Psoas muscle (tissue), 8 donors: ENCODE measurements around the gene STARD3. TPM values are rescaled to one million over a fixed set of nuclear protein-coding genes. Genes with fewer than 3 reads are reported as not detected.

ENCODE experiments used
- ATAC-seq, 4 donors: fragments of 200-7000 bp; cut with Tn5 transposase; one replicate each; pipeline ENCODE4 v1.9.1; 2020; ENCODE audit warnings: moderate library complexity in 3 of 4, mild to moderate bottlenecking in 2 of 4
- DNase-seq, 2 donors: peaks; one replicate each; pipeline ENCODE4 v3.0.0-alpha.2; 2020
- H3K27ac ChIP-seq: fragments of 200-600 bp; one replicate; pipeline ENCODE4 v1.8.0; 2022
- H3K27me3 ChIP-seq, 3 donors: fragments of 200-600 bp in 1 of 3; one replicate each; pipeline versions ENCODE4 v1.6.1 to v1.8.0; 2013 to 2022; ENCODE audit warnings: low read length in 2 of 3, mild to moderate bottlenecking in 2 of 3, moderate library complexity in 1 of 3; ENCODE audit not compliant: insufficient read depth in 3 of 3
- H3K36me3 ChIP-seq, 2 donors: fragments of 200-600 bp in 1 of 2; one replicate each; pipeline versions ENCODE4 v1.6.1 to v1.8.0; 2013 to 2022; ENCODE audit warnings: low read depth in 1 of 2, mild to moderate bottlenecking in 1 of 2, moderate library complexity in 1 of 2; ENCODE audit not compliant: insufficient read depth in 1 of 2
- H3K4me1 ChIP-seq: fragments of 200-600 bp; one replicate; pipeline ENCODE4 v1.8.0; 2022
- H3K4me3 ChIP-seq: fragments of 200-600 bp; one replicate; pipeline ENCODE4 v1.8.0; 2022; ENCODE audit warnings: mild to moderate bottlenecking
- H3K9me3 ChIP-seq: fragments of 200-600 bp; one replicate; pipeline ENCODE4 v1.8.0; 2022
- WGBS, 3 donors: extraction: QIAGEN DNeasy Blood & Tissue Kit; methylation state at CpG; one replicate each; pipeline versions ENCODE4 v1.1.6 to v1.1.7; 2013; 5-methylcytosine and 5-hydroxymethylcytosine counted together
- intact Hi-C, 2 donors: fragments of 100-400 bp; cut with DNase I; formaldehyde crosslinking; loops; one replicate each; pipeline versions ENCODE4 v1.11.0 to v1.14.2; 2022
- polyA plus RNA-seq, 3 donors: library from polyadenylated mRNA; stranded (reverse); fragments of 200-250 nt; gene quantifications; one replicate each; pipeline ENCODE4 v1.2.3, GENCODE V29; 2013
- total RNA-seq, 4 donors: library from RNA; stranded (reverse); fragmentation: NEBNext Ultra II Directional in 2 of 4; extraction: Animal tissue kit (Norgen Biotek cat#: 25700) in 2 of 4; gene quantifications; one replicate each; pipeline versions ENCODE4 v1.2.1 to v1.2.4, GENCODE V29; 2021 to 2023
- TF ChIP-seq, protein P1 (sequence below): fragments of 200-600 bp; IDR thresholded peaks from one replicate; pipeline ENCODE4 v1.8.0; 2022; ENCODE audit warnings: antibody characterized with exemption
- donor health status: healthy with polysubstance abuse.
- donor health status: DM: no; HTN: no; CAD: no; lungs with moderate emphysema.
- donor health status: Bipolar disorder and iron deficiency.
- donor health status: healthy.
- donor health status: DM: yes; HTN: yes; CAD: no.
- donor health status: DM: no; HTN: no; CAD: no.
- donor health status: DM: no; HTN: no; CAD: no.
- donor health status: DM: yes; HTN: yes; CAD: no.

The STARD3 gene
- total and polyA plus RNA-seq, 7 donors = 22.5 to 62.8 (median 32.6) TPM

DNA sequence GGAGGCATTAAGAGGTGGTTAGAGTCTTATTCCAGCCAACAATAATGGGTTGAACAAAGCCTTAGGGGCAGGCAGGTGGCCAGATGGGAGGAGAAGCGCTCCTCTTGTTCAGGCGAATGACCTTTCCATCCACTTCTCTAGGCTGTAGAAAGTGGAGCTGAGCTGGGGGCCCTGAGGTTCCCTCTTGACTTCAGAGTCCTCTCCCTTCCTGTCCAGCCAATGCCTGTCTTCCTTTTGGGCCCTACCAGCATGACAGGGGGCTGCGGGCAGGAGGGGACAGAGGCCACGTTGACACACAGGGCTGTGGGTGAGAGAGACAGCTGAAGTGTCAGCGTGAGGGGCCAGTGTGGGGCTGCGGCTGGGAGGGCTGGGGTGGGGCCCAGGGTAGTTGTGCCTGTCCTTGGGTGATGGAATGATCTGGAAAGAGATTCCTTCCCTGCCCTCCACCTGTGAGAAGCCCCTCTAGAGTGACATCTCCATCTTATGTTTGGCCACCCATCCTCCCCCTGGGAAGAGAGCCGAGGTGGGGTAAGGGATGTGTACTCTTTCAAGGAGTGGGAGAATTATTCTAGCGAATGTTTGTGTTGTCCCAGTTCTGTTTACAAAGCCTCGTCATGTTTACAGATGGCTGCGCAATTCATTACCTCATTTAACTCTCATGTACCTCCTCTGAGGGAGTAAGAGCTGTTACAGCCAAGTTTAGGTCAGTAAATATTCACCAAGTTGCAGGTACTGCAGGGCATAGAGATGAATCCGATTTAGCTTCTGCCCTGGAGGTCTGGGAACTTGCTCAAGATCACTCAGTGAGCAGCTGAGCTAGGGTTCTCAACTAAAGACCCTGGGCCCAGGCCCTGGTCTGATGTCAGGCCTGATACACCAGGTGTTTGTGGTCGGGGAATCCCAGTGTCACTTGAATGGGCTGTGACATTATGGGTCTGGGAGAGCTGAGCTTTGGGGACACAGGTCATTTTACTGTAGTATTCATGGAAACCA, 66.3 kb downstream of the STARD3 start:
- ATAC-seq (no peak), DNase-seq (no peak)
- Histone ChIP-seq H3K36me3 (peaks cover 0 to 15% of the 10 kb centered on the region in 2 donors), H3K4me3 (no peak overlapping the region), H3K9me3 (no peaks in the 10 kb centered on the region), H3K4me1 (peaks cover 55% of the 10 kb centered on the region), H3K27ac (peak overlapping the region; percentile 61), H3K27me3 (no peaks in the 10 kb centered on the region)
- 53 to 62% (median 62%) methylated on average over 12 of the region's 12 CpGs for WGBS, 3 donors
- TF ChIP-seq, protein P1, sequence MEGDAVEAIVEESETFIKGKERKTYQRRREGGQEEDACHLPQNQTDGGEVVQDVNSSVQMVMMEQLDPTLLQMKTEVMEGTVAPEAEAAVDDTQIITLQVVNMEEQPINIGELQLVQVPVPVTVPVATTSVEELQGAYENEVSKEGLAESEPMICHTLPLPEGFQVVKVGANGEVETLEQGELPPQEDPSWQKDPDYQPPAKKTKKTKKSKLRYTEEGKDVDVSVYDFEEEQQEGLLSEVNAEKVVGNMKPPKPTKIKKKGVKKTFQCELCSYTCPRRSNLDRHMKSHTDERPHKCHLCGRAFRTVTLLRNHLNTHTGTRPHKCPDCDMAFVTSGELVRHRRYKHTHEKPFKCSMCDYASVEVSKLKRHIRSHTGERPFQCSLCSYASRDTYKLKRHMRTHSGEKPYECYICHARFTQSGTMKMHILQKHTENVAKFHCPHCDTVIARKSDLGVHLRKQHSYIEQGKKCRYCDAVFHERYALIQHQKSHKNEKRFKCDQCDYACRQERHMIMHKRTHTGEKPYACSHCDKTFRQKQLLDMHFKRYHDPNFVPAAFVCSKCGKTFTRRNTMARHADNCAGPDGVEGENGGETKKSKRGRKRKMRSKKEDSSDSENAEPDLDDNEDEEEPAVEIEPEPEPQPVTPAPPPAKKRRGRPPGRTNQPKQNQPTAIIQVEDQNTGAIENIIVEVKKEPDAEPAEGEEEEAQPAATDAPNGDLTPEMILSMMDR = no peak
- intact Hi-C loops = no loop called here

DNA sequence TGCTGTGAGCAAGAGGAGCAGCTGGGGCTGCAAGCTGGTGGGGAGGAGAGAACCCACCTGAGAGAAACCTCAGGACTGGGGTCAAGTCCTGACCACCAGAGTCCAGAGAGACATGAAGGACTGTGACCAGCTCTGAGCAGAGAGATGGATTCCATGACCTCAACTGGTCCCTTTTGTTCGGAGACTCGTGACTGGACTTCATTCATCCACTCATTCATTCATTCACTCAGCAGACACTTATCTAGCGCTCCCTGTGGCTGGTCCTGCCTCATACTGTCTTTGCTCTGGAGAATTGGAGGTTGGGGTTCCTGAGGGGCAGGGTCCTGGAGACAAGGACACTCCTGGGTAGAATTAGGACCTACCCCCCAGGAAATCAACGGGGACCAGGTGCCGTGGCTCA, 67.0 kb downstream of the STARD3 start:
- Histone ChIP-seq H3K4me3 (no peak overlapping the region), H3K4me1 (peaks cover 55% of the 10 kb centered on the region), H3K27me3 (no peaks in the 10 kb centered on the region), H3K27ac (peak overlapping the region; percentile 61), H3K36me3 (peaks cover 0 to 22% of the 10 kb centered on the region in 2 donors), H3K9me3 (no peaks in the 10 kb centered on the region)
- 84 to 86% (median 84%) methylated on average over 5 of the region's 5 CpGs for WGBS, 3 donors
- ATAC-seq = no peak
- DNase-seq = no peak
- TF ChIP-seq, protein P1 = no peak
- intact Hi-C loops = no loop called here

DNA sequence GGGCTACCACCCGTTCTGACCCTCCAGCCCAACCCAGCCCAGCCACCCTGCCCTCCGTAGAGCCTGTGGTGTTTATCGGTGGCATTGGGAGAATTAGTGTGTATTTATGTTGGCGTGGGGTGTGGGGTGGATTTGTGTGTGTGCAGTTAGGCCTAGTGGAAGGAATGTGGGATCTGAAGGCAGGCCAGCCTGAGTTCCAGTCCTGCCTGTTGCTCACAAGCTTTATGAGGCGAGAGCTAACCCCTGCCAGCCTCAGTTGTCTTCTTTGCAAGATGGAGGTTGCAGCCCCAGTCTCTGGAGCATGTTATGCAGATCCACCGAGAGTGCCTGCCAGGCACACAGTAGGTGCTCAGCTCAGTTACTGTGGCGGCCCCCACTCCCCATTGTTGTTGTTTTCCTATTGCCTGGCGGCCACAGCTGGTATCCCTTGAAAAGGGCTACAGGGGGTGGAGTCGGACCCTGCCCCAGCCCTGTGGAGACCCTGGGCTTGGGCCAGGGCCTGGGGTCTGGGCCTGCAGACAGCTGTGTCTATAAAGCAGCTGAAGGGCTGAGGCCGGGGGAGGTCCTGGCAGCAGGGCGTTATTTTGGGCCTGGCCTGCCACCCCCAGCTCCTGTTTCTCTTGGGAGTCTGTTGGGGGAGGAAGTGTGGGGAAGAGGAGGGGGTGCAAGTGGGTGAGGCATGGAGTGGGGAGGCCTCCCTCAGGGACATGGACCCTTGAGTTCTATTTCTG, 68.0 kb downstream of the STARD3 start:
- Histone ChIP-seq H3K27ac (peak overlapping the region; percentile 63), H3K27me3 (no peaks in the 10 kb centered on the region), H3K9me3 (no peaks in the 10 kb centered on the region), H3K4me1 (peaks cover 49% of the 10 kb centered on the region), H3K36me3 (peaks cover 0 to 33% of the 10 kb centered on the region in 2 donors), H3K4me3 (no peak overlapping the region)
- ATAC-seq (peak in 1 of 4 donors; percentile 47), DNase-seq (no peak)
- TF ChIP-seq, protein P1 = peak; percentile 29
- 36 to 55% (median 52%) methylated on average over 11 of the region's 11 CpGs for WGBS, 3 donors
- intact Hi-C loops = no loop called here

- 26 to 44% (median 33%) methylated on average over 12 of the region's 12 CpGs for WGBS, 3 donors
- ATAC-seq (peak; percentile 59 to 79 (median 74)), DNase-seq (no peak)
- TF ChIP-seq, protein P1 = no peak
- intact Hi-C loops = no loop called here
- no peaks in the 10 kb centered on the region for H3K27me3 ChIP-seq
- peak overlapping the region; percentile 63 for H3K27ac ChIP-seq
- H3K4me3 ChIP-seq = no peak overlapping the region
- peaks cover 49% of the 10 kb centered on the region for H3K4me1 ChIP-seq
- H3K36me3 ChIP-seq = peaks cover 0 to 41% of the 10 kb centered on the region in 2 donors
- H3K9me3 ChIP-seq = no peaks in the 10 kb centered on the region
Measured at GRCh38 chr17:39705786-39706348, 68.9 kb downstream of the STARD3 start.
